Transverse colon (tissue), 4 donors: ENCODE data around the gene ZNF148. TPM values are rescaled to one million over a fixed set of nuclear protein-coding genes. Genes with fewer than 3 reads are reported as not detected.

ENCODE experiments used
- DNase-seq: peaks from one replicate; pipeline ENCODE4 v3.0.0-alpha.2; 2019
- H3K27ac ChIP-seq, 4 donors: fragments of 200-600 bp; sonication (generic); 2 replicates each; pipeline ENCODE4 v1.5.1; 2016 to 2018; ENCODE audit warnings: inconsistent platforms in 4 of 4
- H3K27me3 ChIP-seq: fragments of 200-600 bp; sonication (generic); 2 replicates; pipeline ENCODE4 v1.5.1; 2017; ENCODE audit warnings: inconsistent platforms
- H3K36me3 ChIP-seq, 4 donors: fragments of 200-600 bp; sonication (generic); 2 replicates each; pipeline ENCODE4 v1.5.1; 2017 to 2019; ENCODE audit warnings: inconsistent platforms in 4 of 4
- H3K4me1 ChIP-seq, 4 donors: fragments of 200-600 bp; sonication (generic); 2 replicates each; pipeline ENCODE4 v1.5.1; 2017 to 2020; ENCODE audit warnings: inconsistent platforms in 4 of 4
- H3K4me3 ChIP-seq, 4 donors: fragments of 200-600 bp; sonication (generic); 1 replicate in 1 of 4; 2 replicates in 3 of 4; pipeline versions ENCODE4 v1.5.1 to v1.6.1; 2017 to 2019; ENCODE audit warnings: inconsistent platforms in 4 of 4
- H3K9me3 ChIP-seq, 2 donors: fragments of 200-600 bp; sonication (generic); 2 replicates each; pipeline ENCODE4 v1.5.1; 2017 to 2019; ENCODE audit warnings: inconsistent platforms in 2 of 2
- EP300 ChIP-seq: sonication (generic); formaldehyde crosslinking; IDR thresholded peaks from one replicate; pipeline ENCODE4 v1.6.1; 2017; ENCODE audit warnings: antibody characterized with exemption, low read depth
- POLR2A ChIP-seq: fragments of 450-650 bp; IDR thresholded peaks from one replicate; pipeline ENCODE4 v1.6.1; 2016; ENCODE audit warnings: antibody characterized with exemption, mild to moderate bottlenecking, moderate library complexity
- POLR2AphosphoS5 ChIP-seq, 3 donors: sonication (generic); formaldehyde crosslinking; IDR thresholded peaks; one replicate each; pipeline ENCODE4 v1.6.1; 2016; ENCODE audit warnings: antibody characterized with exemption in 3 of 3
- WGBS, 2 donors: methylation state at CpG; one replicate each; pipeline ENCODE4 v1.1.5; 2018; ENCODE audit warnings: low coverage in 1 of 2; 5-methylcytosine and 5-hydroxymethylcytosine counted together
- in situ Hi-C, 4 donors: fragments of 200-750 bp; cut with MboI; loops; one replicate each; pipeline versions ENCODE4 v1.15.0 to v1.15.1; 2017; ENCODE audit warnings: low sequenced_read_pairs in 3 of 4, low pct_ligation_motif_present in 1 of 4, low pct_unique_long_range_greater_than_20kb in 1 of 4
- intact Hi-C: fragments of 100-400 bp; cut with DNase I; formaldehyde crosslinking; loops from one replicate; pipeline ENCODE4 v1.15.1; 2023; ENCODE audit warnings: low total_unique reads
- total RNA-seq, 4 donors: library from RNA; depleted of rRNA; stranded (reverse); fragments of >200 nt; gene quantifications; one replicate each; pipeline ENCODE4 v1.1.0, GENCODE V29; 2016
- TF ChIP-seq, protein P1 (sequence below), 5 experiments: fragments of 200-600 bp in 3 of 5; fragments of 450-650 bp in 2 of 5; sonication (generic) in 3 of 5; IDR thresholded peaks; 1 replicate in 2 of 5; 2 replicates in 3 of 5; pipeline ENCODE4 v1.5.1; 2016 to 2017; ENCODE audit warnings: antibody characterized with exemption in 5 of 5, inconsistent platforms in 3 of 5, mild to moderate bottlenecking in 2 of 5, moderate library complexity in 1 of 5

The ZNF148 gene
- total RNA-seq, 4 donors from 2014 or later = 23.6 to 30.3 (median 27.6) TPM

DNA sequence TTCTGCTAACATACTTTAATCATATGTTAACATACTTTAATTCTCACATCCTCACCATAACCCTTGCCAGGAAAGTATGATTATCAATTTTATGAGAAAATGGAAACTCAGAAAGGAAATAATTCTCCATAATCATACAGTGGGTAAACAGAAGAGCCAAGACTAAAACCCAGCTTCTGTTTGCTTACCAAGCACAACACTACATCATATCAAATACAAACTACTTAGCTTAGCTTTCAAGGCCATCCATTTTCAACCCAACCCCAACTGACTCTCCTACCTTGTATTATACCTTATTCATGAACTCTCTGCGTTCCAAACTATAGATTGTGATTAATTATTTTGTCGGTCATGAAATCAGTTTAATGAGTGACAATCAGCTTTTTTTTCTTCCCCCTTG is 9.0 kb downstream of the ZNF148 start:
- Histone ChIP-seq H3K4me3 (no peak overlapping the region), H3K4me1 (peaks cover 4 to 31% (median 19%) of the 10 kb centered on the region in 4 donors), H3K9me3 (no peaks in the 10 kb centered on the region), H3K36me3 (no peaks in the 10 kb centered on the region), H3K27ac (no peak overlapping the region), H3K27me3 (no peaks in the 10 kb centered on the region)
- no peak for TF ChIP-seq POLR2AphosphoS5 (IDR thresholded peaks at IDR 0.05)
- TF ChIP-seq EP300 = no peak
- TF ChIP-seq POLR2A = no peak
- TF ChIP-seq, protein P1, sequence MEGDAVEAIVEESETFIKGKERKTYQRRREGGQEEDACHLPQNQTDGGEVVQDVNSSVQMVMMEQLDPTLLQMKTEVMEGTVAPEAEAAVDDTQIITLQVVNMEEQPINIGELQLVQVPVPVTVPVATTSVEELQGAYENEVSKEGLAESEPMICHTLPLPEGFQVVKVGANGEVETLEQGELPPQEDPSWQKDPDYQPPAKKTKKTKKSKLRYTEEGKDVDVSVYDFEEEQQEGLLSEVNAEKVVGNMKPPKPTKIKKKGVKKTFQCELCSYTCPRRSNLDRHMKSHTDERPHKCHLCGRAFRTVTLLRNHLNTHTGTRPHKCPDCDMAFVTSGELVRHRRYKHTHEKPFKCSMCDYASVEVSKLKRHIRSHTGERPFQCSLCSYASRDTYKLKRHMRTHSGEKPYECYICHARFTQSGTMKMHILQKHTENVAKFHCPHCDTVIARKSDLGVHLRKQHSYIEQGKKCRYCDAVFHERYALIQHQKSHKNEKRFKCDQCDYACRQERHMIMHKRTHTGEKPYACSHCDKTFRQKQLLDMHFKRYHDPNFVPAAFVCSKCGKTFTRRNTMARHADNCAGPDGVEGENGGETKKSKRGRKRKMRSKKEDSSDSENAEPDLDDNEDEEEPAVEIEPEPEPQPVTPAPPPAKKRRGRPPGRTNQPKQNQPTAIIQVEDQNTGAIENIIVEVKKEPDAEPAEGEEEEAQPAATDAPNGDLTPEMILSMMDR (IDR thresholded peaks at IDR 0.05) = no peak
- DNase-seq = no peak
- intact Hi-C loops (no loop called here), in situ Hi-C loops (no loop called here)
- 20 to 56% methylated on average over 2 of the region's 2 CpGs for WGBS, 2 donors

GRCh38 chr3:125359700-125360099 is 15.4 kb downstream of the ZNF148 start:
- no peaks in the 10 kb centered on the region for H3K27me3 ChIP-seq
- TF ChIP-seq, protein P1 (IDR thresholded peaks at IDR 0.05) = no peak
- TF ChIP-seq POLR2A (no peak), POLR2AphosphoS5 (IDR thresholded peaks at IDR 0.05) (no peak), EP300 (no peak)
- in situ Hi-C loops = no loop called here
- H3K36me3 ChIP-seq = no peaks in the 10 kb centered on the region
- H3K4me3 ChIP-seq = no peak overlapping the region
- intact Hi-C loops = no loop called here
- H3K9me3 ChIP-seq = no peaks in the 10 kb centered on the region
- WGBS, 2 donors = 97 to 100% methylated on average over 1 to 9 of the region's 9 CpGs
- peaks cover 3 to 20% (median 19%) of the 10 kb centered on the region in 4 donors for H3K4me1 ChIP-seq
- DNase-seq = no peak
- H3K27ac ChIP-seq = no peak overlapping the region

GRCh38 chr3:125358923-125359322 is 16.2 kb downstream of the ZNF148 start:
- no peaks in the 10 kb centered on the region for H3K9me3 ChIP-seq
- no peaks in the 10 kb centered on the region for H3K27me3 ChIP-seq
- DNase-seq = no peak
- H3K27ac ChIP-seq = no peak overlapping the region
- TF ChIP-seq, protein P1 (IDR thresholded peaks at IDR 0.05) = no peak
- H3K4me3 ChIP-seq = no peak overlapping the region
- in situ Hi-C loops = no loop called here
- peaks cover 3 to 20% (median 19%) of the 10 kb centered on the region in 4 donors for H3K4me1 ChIP-seq
- H3K36me3 ChIP-seq = no peaks in the 10 kb centered on the region
- intact Hi-C loops = no loop called here

GRCh38 chr3:125357837-125358236 is 17.3 kb downstream of the ZNF148 start:
- 93% methylated on average over 11 of the region's 11 CpGs for WGBS, 2 donors
- intact Hi-C loops (no loop called here), in situ Hi-C loops (no loop called here)
- TF ChIP-seq, protein P1 (IDR thresholded peaks at IDR 0.05) = no peak
- no peak for TF ChIP-seq EP300
- TF ChIP-seq POLR2A = no peak
- no peak for TF ChIP-seq POLR2AphosphoS5 (IDR thresholded peaks at IDR 0.05)
- Histone ChIP-seq H3K36me3 (no peaks in the 10 kb centered on the region), H3K27ac (peak overlapping the region in 2 of 4 donors; percentile 70 to 71), H3K4me3 (peak overlapping the region in 1 of 4 donors; percentile 54), H3K27me3 (no peaks in the 10 kb centered on the region), H3K4me1 (peaks cover 3 to 20% (median 19%) of the 10 kb centered on the region in 4 donors), H3K9me3 (no peaks in the 10 kb centered on the region)
- no peak for DNase-seq
